Measurements from ENCODE around the gene UBASH3B. TPM values are rescaled to one million over a fixed set of nuclear protein-coding genes. Genes with fewer than 3 reads are reported as not detected.

UBASH3B gene
- total RNA-seq, 1 donor from 2014 or later = 62.1 TPM

DNA sequence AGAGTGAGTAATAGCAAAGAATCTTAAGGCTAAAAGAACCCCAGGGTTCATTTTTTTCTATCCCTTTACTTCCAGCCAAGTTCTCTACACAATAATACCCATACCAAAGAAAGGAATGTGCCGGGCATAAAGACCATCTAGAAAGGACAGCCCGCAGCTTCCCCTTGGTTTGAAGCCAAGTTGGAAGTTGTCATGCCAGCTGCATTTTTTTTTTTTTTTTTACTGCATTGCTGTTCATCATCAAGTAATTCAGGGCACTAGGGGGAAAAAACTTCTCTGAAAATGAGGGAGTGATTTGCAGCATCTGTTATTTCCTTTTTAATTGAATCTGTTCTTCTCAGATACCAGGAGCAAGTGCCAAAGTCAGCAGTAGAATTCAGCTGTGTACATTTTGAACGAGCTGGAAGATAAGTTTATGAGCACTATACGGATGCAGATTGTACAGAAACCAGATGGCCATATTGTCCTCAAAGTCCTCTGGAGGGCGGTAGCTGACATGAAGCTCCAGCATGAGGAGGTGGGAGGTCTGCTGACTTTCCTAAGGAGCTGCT is 56.4 kb downstream of the UBASH3B start:
- Histone ChIP-seq H3K79me2 (ENCODE audit: insufficient read depth, low read length) (peaks cover 58% of the 10 kb centered on the region), H3K4me1 (ENCODE audit: insufficient read depth, low read length) (peaks cover 46% of the 10 kb centered on the region), H3K36me3 (ENCODE audit: insufficient read depth, low read length) (peaks cover 5% of the 10 kb centered on the region), H3K4me3 (ENCODE audit: insufficient read depth, low read depth, low read length) (no peak overlapping the region), H3K9ac (ENCODE audit: low read length) (no peak overlapping the region), H2AFZ (ENCODE audit: low read depth, low read length) (no peak overlapping the region), H3K27me3 (ENCODE audit: insufficient read depth, low read length) (no peaks in the 10 kb centered on the region), H3K27ac (ENCODE audit: low read depth, low read length) (no peak overlapping the region), H3K4me2 (ENCODE audit: low read length) (peak overlapping the region; percentile 24), H4K20me1 (ENCODE audit: insufficient read depth, low read length) (no peaks in the 10 kb centered on the region), H3K9me3 (ENCODE audit: insufficient read depth, low read depth, low read length) (no peaks in the 10 kb centered on the region)
- Mint-ChIP-seq H3K36me3 (ENCODE audit: low read depth, unreplicated experiment) (peaks cover 6% of the 10 kb centered on the region), H3K9me3 (ENCODE audit: unreplicated experiment) (no peaks in the 10 kb centered on the region), H3K4me1 (ENCODE audit: low read depth, unreplicated experiment) (peaks cover 32% of the 10 kb centered on the region), H3K4me3 (ENCODE audit: unreplicated experiment) (no peak overlapping the region), H3K27me3 (ENCODE audit: low read depth, unreplicated experiment) (no peaks in the 10 kb centered on the region), H3K27ac (ENCODE audit: unreplicated experiment) (no peak overlapping the region)
- DNase-seq (ENCODE audit: low read depth) (peak; percentile 25), FAIRE-seq (no peak)
- TF ChIP-seq, protein P1, sequence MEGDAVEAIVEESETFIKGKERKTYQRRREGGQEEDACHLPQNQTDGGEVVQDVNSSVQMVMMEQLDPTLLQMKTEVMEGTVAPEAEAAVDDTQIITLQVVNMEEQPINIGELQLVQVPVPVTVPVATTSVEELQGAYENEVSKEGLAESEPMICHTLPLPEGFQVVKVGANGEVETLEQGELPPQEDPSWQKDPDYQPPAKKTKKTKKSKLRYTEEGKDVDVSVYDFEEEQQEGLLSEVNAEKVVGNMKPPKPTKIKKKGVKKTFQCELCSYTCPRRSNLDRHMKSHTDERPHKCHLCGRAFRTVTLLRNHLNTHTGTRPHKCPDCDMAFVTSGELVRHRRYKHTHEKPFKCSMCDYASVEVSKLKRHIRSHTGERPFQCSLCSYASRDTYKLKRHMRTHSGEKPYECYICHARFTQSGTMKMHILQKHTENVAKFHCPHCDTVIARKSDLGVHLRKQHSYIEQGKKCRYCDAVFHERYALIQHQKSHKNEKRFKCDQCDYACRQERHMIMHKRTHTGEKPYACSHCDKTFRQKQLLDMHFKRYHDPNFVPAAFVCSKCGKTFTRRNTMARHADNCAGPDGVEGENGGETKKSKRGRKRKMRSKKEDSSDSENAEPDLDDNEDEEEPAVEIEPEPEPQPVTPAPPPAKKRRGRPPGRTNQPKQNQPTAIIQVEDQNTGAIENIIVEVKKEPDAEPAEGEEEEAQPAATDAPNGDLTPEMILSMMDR (IDR thresholded peaks at IDR 0.05; ENCODE audit: insufficient read depth, low read depth, low read length) = no peak
- TF ChIP-seq EZH2 (IDR thresholded peaks at IDR 0.05; ENCODE audit: insufficient read depth, low read length) = no peak

DNA sequence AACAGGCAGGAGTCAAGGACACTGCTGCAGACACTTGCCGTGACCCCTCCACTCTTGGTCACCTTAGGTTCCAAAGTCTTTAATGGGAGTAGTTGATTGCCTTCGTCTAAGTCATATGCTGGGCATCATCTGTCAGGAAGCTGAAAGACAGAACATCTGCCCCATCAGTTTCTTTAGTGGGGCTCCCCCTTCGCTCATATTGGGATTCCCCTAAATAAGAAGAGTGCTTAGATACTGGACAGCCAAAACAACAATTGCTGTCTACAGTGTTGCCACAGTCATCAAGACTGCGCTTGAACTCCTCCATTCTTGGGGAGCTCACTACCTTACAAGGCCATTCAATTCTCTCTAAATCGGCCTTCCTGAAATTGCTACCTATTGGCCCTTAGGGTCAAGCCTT is 58.5 kb downstream of the UBASH3B start:
- no peak for FAIRE-seq

DNA sequence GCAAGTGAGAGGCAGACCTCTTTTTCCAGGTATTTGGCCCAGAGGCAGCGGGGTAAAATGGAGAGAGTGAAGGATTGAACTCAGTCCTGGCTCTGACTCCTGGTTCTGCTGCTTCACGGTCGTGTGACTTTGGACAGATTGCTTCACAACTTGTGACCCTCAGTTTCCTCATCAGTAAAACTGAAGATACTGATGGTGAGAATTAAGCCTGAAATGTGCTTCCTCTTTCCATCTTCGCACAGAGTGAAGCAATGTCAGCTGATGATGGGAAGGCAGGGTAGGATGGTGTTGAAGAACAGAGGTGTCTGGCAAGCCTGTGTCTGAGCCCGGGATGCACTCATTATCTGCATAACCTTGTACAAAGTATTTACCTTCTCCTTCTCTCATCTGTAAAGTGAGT is 59.0 kb downstream of the UBASH3B start:
- Histone ChIP-seq H3K36me3 (ENCODE audit: insufficient read depth, low read length) (peaks cover 5% of the 10 kb centered on the region), H3K27me3 (ENCODE audit: insufficient read depth, low read length) (no peaks in the 10 kb centered on the region), H3K4me3 (ENCODE audit: insufficient read depth, low read depth, low read length) (no peak overlapping the region), H3K9me3 (ENCODE audit: insufficient read depth, low read depth, low read length) (no peaks in the 10 kb centered on the region), H3K4me2 (ENCODE audit: low read length) (no peak overlapping the region), H3K9ac (ENCODE audit: low read length) (no peak overlapping the region), H3K4me1 (ENCODE audit: insufficient read depth, low read length) (peaks cover 29% of the 10 kb centered on the region), H3K27ac (ENCODE audit: low read depth, low read length) (no peak overlapping the region), H2AFZ (ENCODE audit: low read depth, low read length) (no peak overlapping the region), H4K20me1 (ENCODE audit: insufficient read depth, low read length) (no peaks in the 10 kb centered on the region), H3K79me2 (ENCODE audit: insufficient read depth, low read length) (peaks cover 59% of the 10 kb centered on the region)
- Mint-ChIP-seq H3K36me3 (ENCODE audit: low read depth, unreplicated experiment) (peaks cover 2% of the 10 kb centered on the region), H3K4me3 (ENCODE audit: unreplicated experiment) (no peak overlapping the region), H3K27me3 (ENCODE audit: low read depth, unreplicated experiment) (no peaks in the 10 kb centered on the region), H3K9me3 (ENCODE audit: unreplicated experiment) (no peaks in the 10 kb centered on the region), H3K27ac (ENCODE audit: unreplicated experiment) (no peak overlapping the region), H3K4me1 (ENCODE audit: low read depth, unreplicated experiment) (peaks cover 19% of the 10 kb centered on the region)
- TF ChIP-seq EZH2 (IDR thresholded peaks at IDR 0.05; ENCODE audit: insufficient read depth, low read length) = no peak
- TF ChIP-seq, protein P1 (IDR thresholded peaks at IDR 0.05; ENCODE audit: insufficient read depth, low read depth, low read length) = no peak
- DNase-seq (ENCODE audit: low read depth) (no peak), FAIRE-seq (no peak)

More for the DNA sequence above, 58.5 kb downstream of the UBASH3B start:
- no peak overlapping the region for H3K27ac Mint-ChIP-seq (ENCODE audit: unreplicated experiment)
- Histone ChIP-seq H3K79me2 (ENCODE audit: insufficient read depth, low read length) (peaks cover 59% of the 10 kb centered on the region), H3K4me1 (ENCODE audit: insufficient read depth, low read length) (peaks cover 34% of the 10 kb centered on the region), H3K27me3 (ENCODE audit: insufficient read depth, low read length) (no peaks in the 10 kb centered on the region), H3K4me2 (ENCODE audit: low read length) (no peak overlapping the region), H3K27ac (ENCODE audit: low read depth, low read length) (no peak overlapping the region), H3K9me3 (ENCODE audit: insufficient read depth, low read depth, low read length) (no peaks in the 10 kb centered on the region), H3K36me3 (ENCODE audit: insufficient read depth, low read length) (peaks cover 5% of the 10 kb centered on the region), H2AFZ (ENCODE audit: low read depth, low read length) (no peak overlapping the region), H3K9ac (ENCODE audit: low read length) (no peak overlapping the region), H4K20me1 (ENCODE audit: insufficient read depth, low read length) (no peaks in the 10 kb centered on the region), H3K4me3 (ENCODE audit: insufficient read depth, low read depth, low read length) (no peak overlapping the region)
- peaks cover 2% of the 10 kb centered on the region for H3K36me3 Mint-ChIP-seq (ENCODE audit: low read depth, unreplicated experiment)
- no peaks in the 10 kb centered on the region for H3K27me3 Mint-ChIP-seq (ENCODE audit: low read depth, unreplicated experiment)
- TF ChIP-seq, protein P1 (IDR thresholded peaks at IDR 0.05; ENCODE audit: insufficient read depth, low read depth, low read length) = no peak
- TF ChIP-seq EZH2 (IDR thresholded peaks at IDR 0.05; ENCODE audit: insufficient read depth, low read length) = no peak
- no peaks in the 10 kb centered on the region for H3K9me3 Mint-ChIP-seq (ENCODE audit: unreplicated experiment)
- DNase-seq (ENCODE audit: low read depth) = no peak
- H3K4me1 Mint-ChIP-seq (ENCODE audit: low read depth, unreplicated experiment) = peaks cover 23% of the 10 kb centered on the region
- H3K4me3 Mint-ChIP-seq (ENCODE audit: unreplicated experiment) = no peak overlapping the region
